ENCODE results near the gene OR4F6. TPM values are rescaled to one million over a fixed set of nuclear protein-coding genes. Genes with fewer than 3 reads are reported as not detected.

OR4F6 gene
- total and polyA plus RNA-seq, 2 experiments from 2014 or later, result not detected

- H3F3A ChIP-seq (replicated peaks; ENCODE audit: low read depth), result no peaks in the 10 kb centered on the region
- DNase-seq (ENCODE audit: low spot score) (peak; percentile 51), ATAC-seq (no peak)
- no peak overlapping the region for H3K27ac ChIP-seq (ENCODE audit: low read depth)
- H3K4me3 Mint-ChIP-seq, result no peak overlapping the region
- H3K27me3 Mint-ChIP-seq (ENCODE audit: insufficient read depth, low read depth, poor library complexity), result peaks cover 2% of the 10 kb centered on the region
- H3K36me3 Mint-ChIP-seq (ENCODE audit: low read depth), result no peaks in the 10 kb centered on the region
- H3K4me1 ChIP-seq (ENCODE audit: insufficient read depth), result no peaks in the 10 kb centered on the region
- no peak overlapping the region for H2AFZ ChIP-seq
- H3K4me2 ChIP-seq, result no peak overlapping the region
- no peaks in the 10 kb centered on the region for H3K36me3 ChIP-seq (ENCODE audit: insufficient read depth)
- H3K9me3 Mint-ChIP-seq, result no peaks in the 10 kb centered on the region
- H3K27ac Mint-ChIP-seq, result no peak overlapping the region
- H3K9me2 ChIP-seq (ENCODE audit: insufficient read depth), result 0 out of 2 replicates have a peak, but pooled peaks cover under 1% of the 10 kb centered on the region
- no peaks in the 10 kb centered on the region for H3K27me3 ChIP-seq (ENCODE audit: insufficient read depth)
- H4K20me1 ChIP-seq (replicated peaks; ENCODE audit: insufficient read depth), result no peaks in the 10 kb centered on the region
- no peaks in the 10 kb centered on the region for H3K79me2 ChIP-seq (replicated peaks; ENCODE audit: insufficient read depth)
- no peak overlapping the region for H3K4me3 ChIP-seq
- TF ChIP-seq NANOG (IDR thresholded peaks at IDR 0.05; ENCODE audit: borderline replicate concordance) (no peak), REST (IDR thresholded peaks at IDR 0.05; ENCODE audit: unreplicated experiment) (peak; percentile 79)
- H3K4me1 Mint-ChIP-seq, result peaks cover 4% of the 10 kb centered on the region; the same call in 1 of the 3 replicates
Measured at GRCh38 chr15:101810876-101811275, 7.6 kb downstream of the OR4F6 start.

- no peak within 1 kb of the TSS for H3K4me2 ChIP-seq
- peaks cover 4% of the 10 kb centered on the region; the same call in 1 of the 3 replicates for H3K4me1 Mint-ChIP-seq
- DNase-seq (ENCODE audit: low spot score) (no peak), ATAC-seq (no peak)
- H3K27me3 Mint-ChIP-seq (ENCODE audit: insufficient read depth, low read depth, poor library complexity), result peaks cover 2% of the 10 kb centered on the region
- no peak within 1 kb of the TSS for H3K27ac ChIP-seq (ENCODE audit: low read depth)
- no peaks in the 10 kb centered on the region for H3K36me3 Mint-ChIP-seq (ENCODE audit: low read depth)
- H3K27ac Mint-ChIP-seq, result no peak within 1 kb of the TSS
- H3K4me3 Mint-ChIP-seq, result no peak within 1 kb of the TSS
- no peaks in the 10 kb centered on the region for H3K36me3 ChIP-seq (ENCODE audit: insufficient read depth)
- H3K79me2 ChIP-seq (replicated peaks; ENCODE audit: insufficient read depth), result no peaks in the 10 kb centered on the region
- H3K9me2 ChIP-seq (ENCODE audit: insufficient read depth), result 0 out of 2 replicates have a peak, but pooled peaks cover 3% of the 10 kb centered on the region
- no peaks in the 10 kb centered on the region for H3K4me1 ChIP-seq (ENCODE audit: insufficient read depth)
- no peak within 1 kb of the TSS for H3K4me3 ChIP-seq
- H3F3A ChIP-seq (replicated peaks; ENCODE audit: low read depth), result no peaks in the 10 kb centered on the region
- H4K20me1 ChIP-seq (replicated peaks; ENCODE audit: insufficient read depth), result no peaks in the 10 kb centered on the region
- no peaks in the 10 kb centered on the region for H3K27me3 ChIP-seq (ENCODE audit: insufficient read depth)
- no peaks in the 10 kb centered on the region for H3K9me3 Mint-ChIP-seq
- no peak within 1 kb of the TSS for H2AFZ ChIP-seq
- TF ChIP-seq EZH2phosphoT487 (IDR thresholded peaks at IDR 0.05; ENCODE audit: unreplicated experiment), result no peak
- TF ChIP-seq STAT1 (IDR thresholded peaks at IDR 0.05; ENCODE audit: unreplicated experiment), result no peak
- no peak for TF ChIP-seq ETS1 (IDR thresholded peaks at IDR 0.05)
- TF ChIP-seq REST (IDR thresholded peaks at IDR 0.05; ENCODE audit: unreplicated experiment), result no peak
- no peak for TF ChIP-seq CTCF (conservative IDR thresholded peaks at IDR 0.05; ENCODE audit: low read depth in 2 of 2)
- no peak for TF ChIP-seq ZNF331 (CRISPR knock-in tag; IDR thresholded peaks at IDR 0.05; ENCODE audit: low read depth)
- no peak for TF ChIP-seq POLR2AphosphoS5 (IDR thresholded peaks at IDR 0.05; ENCODE audit: low read depth)
- TF ChIP-seq NANOG (IDR thresholded peaks at IDR 0.05; ENCODE audit: borderline replicate concordance), result no peak
Measured at GRCh38 chr15:101811902-101812301, 8.6 kb downstream of the OR4F6 start, which contains the start of gene OR4F15. OR4F15 (plus strand) TSS chr15:101812202; CDS start chr15:101818187, 5,985 bp downstream.
